ENCODE data around the gene WFDC2.

The WFDC2 gene

GRCh38 chr20:45495501-45495941 lies 26.0 kb downstream of the WFDC2 start:
- no peak for DNase-seq (ENCODE audit: low read depth in 4 of 4, low spot score in 1 of 4)

- no peak for DNase-seq (ENCODE audit: low read depth in 4 of 4, low spot score in 1 of 4)
Observed at GRCh38 chr20:45496166-45496565, 26.6 kb downstream of the WFDC2 start.

GRCh38 chr20:45497971-45498494 lies 28.5 kb downstream of the WFDC2 start:
- DNase-seq (ENCODE audit: low read depth in 4 of 4, low spot score in 1 of 4): no peak

- DNase-seq (ENCODE audit: low read depth in 4 of 4, low spot score in 1 of 4): no peak
Observed at GRCh38 chr20:45500022-45500421, 30.5 kb downstream of the WFDC2 start.

GRCh38 chr20:45501600-45501999 lies 32.0 kb downstream of the WFDC2 start:
- DNase-seq (ENCODE audit: low read depth in 4 of 4, low spot score in 1 of 4): no peak

GRCh38 chr20:45502561-45502960 lies 33.0 kb downstream of the WFDC2 start:
- no peak for DNase-seq (ENCODE audit: low read depth in 4 of 4, low spot score in 1 of 4)

GRCh38 chr20:45503403-45503802 lies 33.9 kb downstream of the WFDC2 start:
- no peak for DNase-seq (ENCODE audit: low read depth in 4 of 4, low spot score in 1 of 4)

- DNase-seq (ENCODE audit: low read depth in 4 of 4, low spot score in 1 of 4): no peak
Observed at GRCh38 chr20:45506398-45506797, 36.8 kb downstream of the WFDC2 start.

GRCh38 chr20:45507011-45507820 lies 37.7 kb downstream of the WFDC2 start:
- no peak for DNase-seq (ENCODE audit: low read depth in 4 of 4, low spot score in 1 of 4)

GRCh38 chr20:45508068-45508886 lies 38.7 kb downstream of the WFDC2 start:
- no peak for DNase-seq (ENCODE audit: low read depth in 4 of 4, low spot score in 1 of 4)

- DNase-seq (ENCODE audit: low read depth in 4 of 4, low spot score in 1 of 4): no peak
Observed at GRCh38 chr20:45509091-45509490, 39.5 kb downstream of the WFDC2 start.

- DNase-seq (ENCODE audit: low read depth in 4 of 4, low spot score in 1 of 4): no peak
Observed at GRCh38 chr20:45510242-45510862, 40.8 kb downstream of the WFDC2 start.

- no peak for DNase-seq (ENCODE audit: low read depth in 4 of 4, low spot score in 1 of 4)
Observed at GRCh38 chr20:45515147-45515913, 45.8 kb downstream of the WFDC2 start, which contains the start of gene SPINT3. TSS of gene SPINT3 (minus strand) at chr20:45515622. CDS start at chr20:45515608, 14 bp downstream.

- DNase-seq (ENCODE audit: low read depth in 4 of 4, low spot score in 1 of 4): no peak
Observed at GRCh38 chr20:45518282-45518681, 48.7 kb downstream of the WFDC2 start.

GRCh38 chr20:45523821-45524220 lies 54.3 kb downstream of the WFDC2 start:
- DNase-seq (ENCODE audit: low read depth in 4 of 4, low spot score in 1 of 4): no peak

GRCh38 chr20:45527294-45527693 lies 57.7 kb downstream of the WFDC2 start:
- no peak for DNase-seq (ENCODE audit: low read depth in 4 of 4, low spot score in 1 of 4)

All from stimulated activated CD4-positive, alpha-beta T cell treated with anti-CD3 and anti-CD28 coated beads, Interleukin-1b, Interleukin-23, amount 100 ng/mL, for 24 hours (primary cell).